Measurements from ENCODE around the gene NFKB2. TPM values are rescaled to one million over a fixed set of nuclear protein-coding genes. Genes with fewer than 3 reads are reported as not detected.
A peak's percentile ranks its signal among the peaks of the same experiment; 100 is the strongest.

The NFKB2 gene
- total RNA-seq, 2 experiments from 2014 or later = 240 to 256 TPM

- CTCF ChIA-PET = interaction anchor here (2.5 kb wide), 1 partner anchor 8 kb away, joined by 7 read pairs; no protein-coding TSS in a partner anchor
Observed at GRCh38 chr10:102413806-102414561, 18.5 kb downstream of the NFKB2 start.

GRCh38 chr10:102414749-102415148 is 19.2 kb downstream of the NFKB2 start:
- Mint-ChIP-seq H3K36me3 (ENCODE audit: low read depth) (peaks cover 6% of the 10 kb centered on the region), H3K27me3 (peaks cover 57% of the 10 kb centered on the region), H3K4me1 (ENCODE audit: low read depth) (peaks cover 31% of the 10 kb centered on the region), H3K4me3 (no peak overlapping the region), H3K27ac (no peak overlapping the region), H3K9me3 (no peaks in the 10 kb centered on the region)
- Histone ChIP-seq H3K4me1 (ENCODE audit: insufficient read depth, low read length) (peaks cover 45% of the 10 kb centered on the region), H3K27me3 (ENCODE audit: control insufficient read depth in 1 of 2, insufficient read depth in 2 of 2, low read length in 2 of 2) (peaks cover 30 to 34% of the 10 kb centered on the region in 2 experiments), H3K9me3 (ENCODE audit: control insufficient read depth in 1 of 2, insufficient read depth in 1 of 2, low read length in 2 of 2) (peaks cover 0 to 20% of the 10 kb centered on the region in 2 experiments), H3K27ac (ENCODE audit: low read depth in 1 of 2, low read length in 2 of 2) (no peak overlapping the region), H3K36me3 (ENCODE audit: insufficient read depth, low read length) (no peaks in the 10 kb centered on the region), H3K4me3 (ENCODE audit: low read length) (no peak overlapping the region)
- peak in 1 of 14 experiments; percentile 22 for DNase-seq
- CTCF ChIA-PET = interaction anchor here (0.9 kb wide), 1 partner anchor 11 kb away, joined by 3 read pairs; no protein-coding TSS in a partner anchor
- ATAC-seq (ENCODE audit: poor library complexity) = no peak
- intact Hi-C loops (cut with DNase I, micrococcal nuclease) = loop anchor here in 1 of 2 experiments (5.0 kb wide), 1 partner anchor 52 kb away; no protein-coding TSS in a partner anchor
- no peak for TF ChIP-seq CTCF (IDR thresholded peaks at IDR 0.05)
- POLR2A ChIA-PET = no interaction called here

More at GRCh38 chr10:102413806-102414561, 18.5 kb downstream of the NFKB2 start:
- POLR2A ChIA-PET = interaction anchor here (1.0 kb wide), 1 partner anchor 19 kb away, joined by 3 read pairs; no protein-coding TSS in a partner anchor
- peaks cover 29% of the 10 kb centered on the region for H3K4me1 Mint-ChIP-seq (ENCODE audit: low read depth)
- no peak for TF ChIP-seq CTCF (IDR thresholded peaks at IDR 0.05)
- no peaks in the 10 kb centered on the region for H3K9me3 Mint-ChIP-seq
- no peak for ATAC-seq (ENCODE audit: poor library complexity)
- peak in 1 of 14 experiments; percentile 25 for DNase-seq
- H3K27ac Mint-ChIP-seq = no peak overlapping the region
- peaks cover 30 to 34% of the 10 kb centered on the region in 2 experiments for H3K27me3 ChIP-seq (ENCODE audit: control insufficient read depth in 1 of 2, insufficient read depth in 2 of 2, low read length in 2 of 2)
- peaks cover 44% of the 10 kb centered on the region for H3K4me1 ChIP-seq (ENCODE audit: insufficient read depth, low read length)
- peaks cover 61% of the 10 kb centered on the region for H3K27me3 Mint-ChIP-seq
- no peaks in the 10 kb centered on the region for H3K36me3 ChIP-seq (ENCODE audit: insufficient read depth, low read length)
- no peak overlapping the region for H3K27ac ChIP-seq (ENCODE audit: low read depth in 1 of 2, low read length in 2 of 2)
- no peak overlapping the region for H3K4me3 ChIP-seq (ENCODE audit: low read length)
- intact Hi-C loops (cut with DNase I, micrococcal nuclease) = no loop called here
- H3K9me3 ChIP-seq (ENCODE audit: control insufficient read depth in 1 of 2, insufficient read depth in 1 of 2, low read length in 2 of 2) = peaks cover 0 to 19% of the 10 kb centered on the region in 2 experiments
- peaks cover 7% of the 10 kb centered on the region for H3K36me3 Mint-ChIP-seq (ENCODE audit: low read depth)
- no peak overlapping the region for H3K4me3 Mint-ChIP-seq

GRCh38 chr10:102416283-102416682 is 20.8 kb downstream of the NFKB2 start:
- H3K4me1 ChIP-seq (ENCODE audit: insufficient read depth, low read length) = peaks cover 40% of the 10 kb centered on the region
- no peak for TF ChIP-seq CTCF (IDR thresholded peaks at IDR 0.05)
- Mint-ChIP-seq H3K9me3 (no peaks in the 10 kb centered on the region), H3K27me3 (peaks cover 51% of the 10 kb centered on the region), H3K4me3 (peak overlapping the region; percentile 77), H3K36me3 (ENCODE audit: low read depth) (peaks cover 11% of the 10 kb centered on the region), H3K4me1 (ENCODE audit: low read depth) (peaks cover 35% of the 10 kb centered on the region), H3K27ac (no peak overlapping the region)
- ATAC-seq (ENCODE audit: poor library complexity) = no peak
- DNase-seq = no peak
- intact Hi-C loops (cut with DNase I, micrococcal nuclease) = loop anchor here in 1 of 2 experiments (5.0 kb wide), 1 partner anchor 54 kb away; no protein-coding TSS in a partner anchor
- POLR2A ChIA-PET = no interaction called here
- no peaks in the 10 kb centered on the region for H3K36me3 ChIP-seq (ENCODE audit: insufficient read depth, low read length)
- H3K9me3 ChIP-seq (ENCODE audit: control insufficient read depth in 1 of 2, insufficient read depth in 1 of 2, low read length in 2 of 2) = peaks cover 0 to 11% of the 10 kb centered on the region in 2 experiments
- H3K27ac ChIP-seq (ENCODE audit: low read depth in 1 of 2, low read length in 2 of 2) = no peak overlapping the region
- CTCF ChIA-PET = no interaction called here
- peaks cover 25 to 26% of the 10 kb centered on the region in 2 experiments for H3K27me3 ChIP-seq (ENCODE audit: control insufficient read depth in 1 of 2, insufficient read depth in 2 of 2, low read length in 2 of 2)
- no peak overlapping the region for H3K4me3 ChIP-seq (ENCODE audit: low read length)
